Neutrophil (primary cell): ENCODE results near the gene PSMB7.

ENCODE experiments used
- H3K27ac ChIP-seq: fragments of 200-600 bp; sonication (generic); 2 replicates; pipeline ENCODE4 v1.5.1; 2016; ENCODE audit warnings: mild to moderate bottlenecking, moderate library complexity
- H3K27me3 ChIP-seq: fragments of 200-600 bp; sonication (generic); 2 replicates; pipeline ENCODE4 v1.6.0; 2016; ENCODE audit warnings: mild to moderate bottlenecking
- H3K36me3 ChIP-seq: fragments of 200-600 bp; sonication (generic); 2 replicates; pipeline ENCODE4 v1.5.1; 2017
- H3K4me1 ChIP-seq, 2 experiments: fragments of 200-600 bp in 1 of 2; sonication (generic) in 1 of 2; 1 replicate in 1 of 2; 2 replicates in 1 of 2; pipeline versions ENCODE4 v1.5.1 to v1.6.1; 2013 to 2016; ENCODE audit warnings: low read depth in 1 of 2, low read length in 1 of 2, mild to moderate bottlenecking in 1 of 2, moderate library complexity in 1 of 2; ENCODE audit not compliant: control insufficient read depth in 1 of 2, insufficient read depth in 1 of 2
- H3K4me3 ChIP-seq, 2 experiments: fragments of 200-600 bp in 1 of 2; sonication (generic) in 1 of 2; 1 replicate in 1 of 2; 2 replicates in 1 of 2; pipeline ENCODE4 v1.5.1; 2013 to 2016; ENCODE audit warnings: low read depth in 1 of 2, low read length in 1 of 2, mild to moderate bottlenecking in 1 of 2, moderate library complexity in 1 of 2
- H3K9me3 ChIP-seq: fragments of 200-600 bp; sonication (generic); 2 replicates; pipeline ENCODE4 v1.5.1; 2016
- TF ChIP-seq, protein P1 (sequence below): fragments of 200-600 bp; sonication (generic); IDR thresholded peaks from 2 replicates; pipeline ENCODE4 v1.5.1; 2016; ENCODE audit warnings: antibody characterized with exemption

Gene PSMB7

DNA sequence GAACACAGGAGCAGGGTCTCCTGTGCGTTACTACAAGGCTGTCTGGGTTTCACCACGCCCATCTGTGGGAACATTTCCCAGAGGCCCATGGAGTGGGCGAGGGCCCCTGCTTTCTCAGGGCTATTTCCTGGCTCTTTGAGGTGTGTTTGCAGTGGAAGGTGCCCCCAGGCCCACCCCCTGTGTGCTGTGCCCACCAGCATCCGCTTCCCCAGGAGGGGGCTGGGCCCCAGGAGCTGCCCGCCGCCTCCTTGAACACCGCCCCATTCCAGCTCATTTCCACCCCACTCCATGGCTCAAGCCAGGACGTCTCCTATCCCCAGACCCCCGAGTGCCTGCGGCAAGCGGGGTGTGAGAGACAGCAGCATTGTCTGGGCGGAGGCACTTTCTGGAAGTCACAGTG lies 87.0 kb downstream of the PSMB7 start:
- H3K9me3 ChIP-seq, result no peaks in the 10 kb centered on the region
- H3K36me3 ChIP-seq, result peaks cover 100% of the 10 kb centered on the region
- H3K4me1 ChIP-seq, result no peaks in the 10 kb centered on the region
- no peak overlapping the region for H3K27ac ChIP-seq
- H3K27me3 ChIP-seq, result no peaks in the 10 kb centered on the region
- no peak overlapping the region for H3K4me3 ChIP-seq
- TF ChIP-seq, protein P1, sequence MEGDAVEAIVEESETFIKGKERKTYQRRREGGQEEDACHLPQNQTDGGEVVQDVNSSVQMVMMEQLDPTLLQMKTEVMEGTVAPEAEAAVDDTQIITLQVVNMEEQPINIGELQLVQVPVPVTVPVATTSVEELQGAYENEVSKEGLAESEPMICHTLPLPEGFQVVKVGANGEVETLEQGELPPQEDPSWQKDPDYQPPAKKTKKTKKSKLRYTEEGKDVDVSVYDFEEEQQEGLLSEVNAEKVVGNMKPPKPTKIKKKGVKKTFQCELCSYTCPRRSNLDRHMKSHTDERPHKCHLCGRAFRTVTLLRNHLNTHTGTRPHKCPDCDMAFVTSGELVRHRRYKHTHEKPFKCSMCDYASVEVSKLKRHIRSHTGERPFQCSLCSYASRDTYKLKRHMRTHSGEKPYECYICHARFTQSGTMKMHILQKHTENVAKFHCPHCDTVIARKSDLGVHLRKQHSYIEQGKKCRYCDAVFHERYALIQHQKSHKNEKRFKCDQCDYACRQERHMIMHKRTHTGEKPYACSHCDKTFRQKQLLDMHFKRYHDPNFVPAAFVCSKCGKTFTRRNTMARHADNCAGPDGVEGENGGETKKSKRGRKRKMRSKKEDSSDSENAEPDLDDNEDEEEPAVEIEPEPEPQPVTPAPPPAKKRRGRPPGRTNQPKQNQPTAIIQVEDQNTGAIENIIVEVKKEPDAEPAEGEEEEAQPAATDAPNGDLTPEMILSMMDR, result no peak

DNA sequence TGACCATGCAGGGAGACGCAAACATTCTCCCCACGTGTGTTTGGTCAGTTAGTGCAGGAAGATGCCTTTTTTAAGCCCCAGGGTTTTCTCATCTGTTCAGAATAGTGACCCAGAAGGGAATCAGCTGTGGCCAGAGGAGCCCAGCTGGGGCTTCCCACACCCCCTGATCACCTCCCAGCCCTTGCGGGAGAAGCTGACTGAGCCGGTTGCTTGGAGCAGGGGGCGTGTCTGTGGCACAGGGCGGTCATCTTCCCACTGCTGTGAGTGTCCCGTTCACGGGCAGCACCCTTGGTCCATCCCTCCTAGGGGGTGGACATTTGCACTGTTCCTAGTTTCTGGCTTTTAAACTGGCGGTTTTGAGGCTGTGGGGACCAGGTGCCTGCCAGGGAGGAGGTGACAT lies 87.8 kb downstream of the PSMB7 start:
- Histone ChIP-seq H3K9me3 (no peaks in the 10 kb centered on the region), H3K27me3 (no peaks in the 10 kb centered on the region), H3K4me1 (peaks cover 5 to 6% of the 10 kb centered on the region in 2 experiments), H3K4me3 (no peak overlapping the region), H3K36me3 (peaks cover 100% of the 10 kb centered on the region), H3K27ac (no peak overlapping the region)
- TF ChIP-seq, protein P1, result no peak

DNA sequence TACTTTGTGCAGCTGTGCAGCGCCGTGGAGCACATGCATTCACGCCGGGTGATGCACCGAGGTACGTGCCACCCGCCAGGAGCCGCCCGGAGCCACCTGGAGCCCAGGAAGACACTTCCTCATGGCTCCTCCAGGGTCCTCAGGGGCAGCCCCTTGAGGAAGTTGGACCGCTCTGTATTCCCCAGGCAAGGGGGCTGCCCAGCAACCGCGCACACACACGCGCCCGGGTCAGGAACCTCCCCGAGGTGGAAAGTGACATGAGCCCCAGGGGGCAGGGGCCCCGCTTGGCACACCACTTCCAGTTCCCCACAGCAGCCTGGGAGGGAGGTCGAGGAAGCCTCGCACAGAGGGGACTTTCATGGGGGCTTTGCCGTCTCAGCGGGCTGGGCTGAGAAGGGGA lies 88.9 kb downstream of the PSMB7 start:
- H3K4me3 ChIP-seq, result no peak overlapping the region
- H3K27ac ChIP-seq, result no peak overlapping the region
- no peaks in the 10 kb centered on the region for H3K9me3 ChIP-seq
- no peaks in the 10 kb centered on the region for H3K27me3 ChIP-seq
- H3K4me1 ChIP-seq, result peaks cover 11% of the 10 kb centered on the region in 2 experiments
- TF ChIP-seq, protein P1, result no peak
- peaks cover 100% of the 10 kb centered on the region for H3K36me3 ChIP-seq

DNA sequence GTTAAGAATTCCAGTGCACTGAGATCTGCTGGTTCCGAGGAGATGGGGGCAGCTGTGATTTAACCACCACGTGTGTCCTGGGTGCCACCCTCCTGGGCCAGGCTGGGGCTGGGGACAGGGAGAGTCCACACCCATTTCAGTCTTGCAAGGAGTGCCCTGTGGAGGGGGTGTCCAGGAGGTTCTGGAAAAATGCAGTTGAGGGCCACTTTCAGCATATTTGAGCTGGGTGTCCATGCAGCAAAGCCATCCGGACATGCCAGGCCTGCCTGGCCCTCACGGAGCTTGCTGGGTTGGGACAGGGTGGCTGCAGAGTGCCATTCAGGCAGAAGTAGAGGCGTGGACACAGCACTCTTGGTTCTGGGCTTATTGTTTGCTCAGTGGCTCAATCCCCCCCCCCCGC lies 89.4 kb downstream of the PSMB7 start:
- Histone ChIP-seq H3K27ac (no peak overlapping the region), H3K36me3 (peaks cover 100% of the 10 kb centered on the region), H3K4me1 (peaks cover 11 to 12% of the 10 kb centered on the region in 2 experiments), H3K27me3 (no peaks in the 10 kb centered on the region), H3K9me3 (no peaks in the 10 kb centered on the region), H3K4me3 (no peak overlapping the region)
- TF ChIP-seq, protein P1, result no peak

DNA sequence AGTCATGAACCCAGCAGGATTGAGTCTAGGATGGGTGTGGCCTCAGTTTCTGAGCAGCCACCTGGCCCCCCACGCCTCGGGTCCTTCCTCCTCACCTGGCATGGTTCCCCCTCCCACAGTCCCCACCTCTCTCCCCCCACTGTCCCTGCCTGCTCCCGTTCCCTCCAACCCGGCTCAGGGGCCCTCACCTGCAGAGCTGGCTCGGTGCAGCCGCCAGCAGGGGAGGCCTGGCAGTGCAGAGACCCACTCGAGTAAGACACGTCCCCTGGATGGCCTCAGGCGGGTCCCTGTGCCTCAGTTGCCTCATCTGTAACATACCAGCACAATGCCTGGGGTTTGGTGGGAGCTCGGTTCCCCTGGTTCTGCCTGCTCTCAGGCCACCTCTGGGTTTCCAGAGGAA lies 91.3 kb downstream of the PSMB7 start:
- Histone ChIP-seq H3K4me1 (peaks cover 11 to 19% of the 10 kb centered on the region in 2 experiments), H3K36me3 (peaks cover 91% of the 10 kb centered on the region), H3K27me3 (no peaks in the 10 kb centered on the region), H3K9me3 (no peaks in the 10 kb centered on the region), H3K4me3 (no peak overlapping the region), H3K27ac (no peak overlapping the region)
- TF ChIP-seq, protein P1, result no peak
